GM23248 (cell line): Measurements from ENCODE around the gene SUPT20H.

Experiments used
- EZH2 ChIP-seq: fragments of 200-600 bp; sonication (generic); IDR thresholded peaks from 2 replicates; pipeline ENCODE4 v1.6.1; 2018; ENCODE audit warnings: antibody characterized with exemption, mild to moderate bottlenecking; ENCODE audit not compliant: insufficient read depth, poor library complexity, severe bottlenecking
- EZH2phosphoT487 ChIP-seq: fragments of 200-600 bp; sonication (generic); IDR thresholded peaks from 2 replicates; pipeline ENCODE4 v1.6.1; 2018; ENCODE audit warnings: antibody characterized with exemption, moderate library complexity, mild to moderate bottlenecking, low read depth; ENCODE audit not compliant: insufficient read depth

DNA sequence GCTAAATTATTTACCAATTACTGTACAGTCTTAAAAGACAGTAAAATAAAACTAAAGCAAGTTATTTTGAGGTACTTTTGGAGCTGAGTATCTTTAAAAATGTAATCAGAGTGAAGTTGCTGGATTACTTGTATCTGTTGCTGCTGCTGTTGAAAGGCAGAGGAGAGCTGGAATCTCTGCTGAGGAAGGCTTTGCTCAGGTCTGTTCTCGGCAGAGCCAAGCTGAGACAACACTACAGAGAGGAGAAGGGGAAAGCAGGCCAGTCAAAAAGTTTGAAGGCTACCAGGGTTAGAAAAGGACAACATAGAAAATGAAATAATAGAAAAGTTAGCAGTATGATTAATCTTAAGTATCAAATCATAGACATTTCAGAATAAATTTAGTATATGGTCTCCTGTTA is 49.1 kb downstream of the SUPT20H start:
- no peak for TF ChIP-seq EZH2phosphoT487
- no peak for TF ChIP-seq EZH2
